Caki2 (cell line): ENCODE results near the gene PARD3. TPM values are rescaled to one million over a fixed set of nuclear protein-coding genes. Genes with fewer than 3 reads are reported as not detected.
"Not testable (repeated sequence)": the region's sequence is repeated elsewhere in the genome, so short reads cannot be mapped to it uniquely, and the experiment has no call there.

Experiments used
- DNase-seq: peaks from one replicate; pipeline ENCODE4 v3.0.0-alpha.2; 2015; ENCODE audit warnings: low read depth
- in situ Hi-C: cut with HindIII; loops from 2 replicates; pipeline ENCODE4 v1.10.0; 2016; ENCODE audit warnings: low sequenced_read_pairs, low pct_unique_long_range_greater_than_20kb, mixed read lengths
- total RNA-seq: library from RNA; depleted of rRNA; stranded (reverse); fragments of >200 nt; shearing (Covaris generic); gene quantifications from 2 replicates; pipeline ENCODE4 v1.2.3, GENCODE V29; 2014; ENCODE audit warnings: low replicate concordance

Gene PARD3
- total RNA-seq, 1 experiment from 2014 or later = 237 TPM

DNA sequence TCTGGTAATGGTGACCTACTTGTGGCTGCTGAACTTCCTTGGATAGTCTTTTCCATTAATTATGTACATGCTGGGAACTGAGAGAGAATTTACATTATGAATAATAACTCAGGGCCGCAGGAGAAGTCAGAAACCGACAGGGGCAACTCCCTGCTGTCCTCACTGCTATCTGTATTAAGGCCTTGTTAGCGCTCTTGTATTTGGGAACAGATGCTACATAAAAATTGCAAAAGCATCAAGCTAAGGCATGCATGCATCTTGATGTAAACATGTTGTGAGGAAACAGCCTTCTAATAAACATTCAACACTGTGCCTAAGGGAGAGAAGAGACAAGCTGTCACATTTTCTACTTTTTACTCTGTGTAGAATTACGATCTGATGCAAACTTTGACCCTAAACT, 158.4 kb downstream of the PARD3 start:
- DNase-seq = no peak

DNA sequence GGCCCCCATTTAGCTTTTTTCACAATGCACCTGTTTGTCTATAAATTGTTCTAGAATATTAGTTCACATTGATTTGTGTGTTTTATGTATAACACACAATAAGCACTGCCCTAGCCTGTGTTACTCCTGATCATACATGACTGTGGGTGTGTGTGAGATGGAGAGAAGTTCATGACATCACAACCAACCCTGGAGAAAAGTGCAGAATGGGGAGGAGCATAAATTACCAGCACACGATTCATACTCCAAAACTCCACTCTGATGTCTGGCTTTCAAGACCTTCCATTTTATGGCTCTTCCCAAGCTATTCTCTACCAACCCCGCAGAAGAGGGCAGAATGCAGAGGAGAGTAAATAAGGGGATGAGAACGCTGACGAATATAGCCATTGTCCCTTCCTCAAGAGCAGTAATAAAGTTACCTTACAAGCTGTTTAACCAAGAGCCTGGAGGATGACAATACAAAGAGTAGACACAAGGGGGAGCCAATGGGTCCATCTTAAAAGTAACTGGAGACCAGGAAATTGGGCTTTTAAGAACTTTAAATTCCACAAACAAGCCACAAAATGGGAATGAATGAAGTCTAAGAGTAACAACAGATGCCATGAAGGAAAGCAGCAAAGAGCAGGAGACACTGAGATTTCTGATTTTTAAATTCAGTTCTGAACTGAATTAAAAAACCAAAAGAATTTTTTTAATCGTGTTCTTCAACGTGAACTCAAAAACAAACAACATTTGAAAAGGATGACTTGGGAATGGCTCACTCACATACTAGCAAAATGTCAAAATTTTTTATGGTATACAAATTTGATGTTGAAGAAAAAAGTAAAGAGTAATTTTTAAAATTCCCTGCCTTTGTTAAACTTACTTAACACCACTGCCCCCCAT, 159.6 kb downstream of the PARD3 start:
- peak; percentile 72 for DNase-seq
- in situ Hi-C loops = no loop called here

More for the DNA sequence above, 158.4 kb downstream of the PARD3 start:
- in situ Hi-C loops = no loop called here

- no peak for DNase-seq
- in situ Hi-C loops = no loop called here
Observed at GRCh38 chr10:34654211-34654610, 160.9 kb downstream of the PARD3 start.

- in situ Hi-C loops = no loop called here
- DNase-seq = no peak
Observed at GRCh38 chr10:34653530-34653929, 161.6 kb downstream of the PARD3 start.

DNA sequence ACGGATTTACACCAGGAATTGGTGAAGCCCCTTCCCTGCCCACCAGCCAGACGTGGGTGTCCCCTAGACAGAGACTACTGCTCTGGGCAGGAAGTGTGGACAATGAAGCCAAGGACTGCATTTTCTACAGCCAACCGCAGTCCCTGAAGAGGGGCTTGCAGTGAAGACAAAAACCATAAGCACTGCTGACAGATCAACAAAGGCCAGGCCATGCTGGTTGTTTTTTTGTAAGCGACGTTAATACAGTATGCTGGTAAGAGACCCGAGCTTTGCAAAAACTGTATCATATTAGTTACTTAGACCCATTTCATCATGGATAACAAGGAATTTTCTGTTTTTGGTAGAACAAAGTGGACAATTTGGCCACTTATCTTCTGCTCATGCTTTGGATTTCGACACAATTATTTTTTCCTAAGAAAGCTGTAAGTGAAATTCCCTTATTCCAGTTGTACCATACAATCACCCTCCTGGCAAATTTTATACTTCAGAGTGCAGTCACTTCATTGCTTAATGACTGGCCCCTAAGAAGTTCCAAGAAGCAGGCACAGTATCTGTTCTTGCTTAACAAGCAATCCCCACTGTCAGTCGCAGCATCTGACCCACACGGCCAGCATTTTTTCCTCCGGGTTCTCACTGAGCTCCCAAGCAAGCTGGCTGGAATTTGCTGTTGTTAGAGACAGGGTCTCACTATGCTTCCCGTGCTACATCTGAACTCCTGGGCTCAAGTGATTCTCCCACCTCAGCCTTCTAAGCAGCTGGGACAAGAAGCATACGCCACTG, 163.5 kb downstream of the PARD3 start:
- in situ Hi-C loops = no loop called here
- no peak for DNase-seq

- no peak for DNase-seq
- in situ Hi-C loops = no loop called here
Observed at GRCh38 chr10:34650156-34650555, 164.9 kb downstream of the PARD3 start.

GRCh38 chr10:34649385-34649784, 165.7 kb downstream of the PARD3 start:
- in situ Hi-C loops = no loop called here
- no peak for DNase-seq

DNA sequence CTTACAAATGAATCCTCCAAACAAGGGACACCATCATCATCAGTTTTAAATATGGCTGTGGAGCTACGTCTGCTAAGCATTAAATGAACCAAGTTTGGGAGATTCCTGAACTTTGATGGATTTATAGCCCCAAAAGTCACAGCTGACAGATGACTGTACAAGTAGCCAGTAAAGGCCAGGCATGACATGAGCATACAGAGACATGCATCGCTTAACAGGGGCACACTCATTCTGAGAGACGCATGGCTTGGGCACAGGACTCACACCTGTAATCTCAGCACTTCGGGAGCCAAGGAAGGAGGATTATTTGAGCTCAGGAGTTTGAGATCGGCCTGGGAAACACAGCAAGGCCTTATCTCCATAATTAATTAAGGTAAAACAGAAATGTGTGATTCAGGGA, 166.2 kb downstream of the PARD3 start:
- no peak for DNase-seq
- in situ Hi-C loops = no loop called here

DNA sequence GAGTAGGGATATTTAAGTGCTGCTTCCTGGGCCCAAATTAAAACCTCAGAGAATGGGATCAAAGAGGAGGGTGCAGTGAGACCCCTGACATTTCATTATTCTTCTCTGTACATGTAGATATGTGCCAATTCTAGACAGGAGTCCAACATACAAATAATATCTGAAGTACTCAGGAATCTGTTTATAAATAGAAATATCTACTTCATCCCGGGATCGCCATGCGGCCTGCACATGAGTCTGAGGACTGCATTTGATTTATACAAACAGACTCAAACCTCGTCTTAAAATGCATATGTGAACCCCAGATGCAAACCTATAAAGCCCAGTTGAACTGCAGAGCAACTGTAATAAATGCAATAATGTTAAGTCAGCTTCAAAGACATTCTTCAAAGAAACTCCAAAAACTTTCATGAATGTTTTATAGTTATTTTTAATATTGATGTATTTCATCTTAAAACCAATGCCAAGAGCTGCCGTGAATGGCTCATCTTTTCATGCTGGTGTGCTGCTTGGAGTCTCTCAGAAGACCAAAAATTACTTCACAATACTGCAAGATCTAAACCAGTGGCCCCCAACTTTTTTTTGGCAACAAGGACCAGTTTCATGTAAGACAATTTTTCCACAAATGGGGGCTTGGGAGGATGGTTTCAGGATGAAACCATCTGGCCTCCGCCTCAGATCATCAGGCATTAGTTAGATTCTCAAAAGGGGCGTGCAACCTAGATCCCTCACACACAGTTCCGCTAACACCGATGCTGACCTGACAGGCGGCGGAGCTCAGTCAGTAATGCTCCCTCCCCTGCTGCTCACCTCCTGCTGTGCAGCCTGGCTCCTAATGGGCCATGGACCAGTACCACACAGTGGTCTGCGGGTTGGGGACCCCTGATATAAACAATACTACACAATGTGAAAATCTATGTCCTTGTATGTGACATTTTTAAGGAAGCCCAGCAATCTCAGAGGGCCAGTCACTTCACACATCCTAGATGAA, 166.9 kb downstream of the PARD3 start:
- in situ Hi-C loops = no loop called here
- DNase-seq = no peak

- in situ Hi-C loops = no loop called here
Observed at GRCh38 chr10:34647160-34647559, 167.9 kb downstream of the PARD3 start.

DNA sequence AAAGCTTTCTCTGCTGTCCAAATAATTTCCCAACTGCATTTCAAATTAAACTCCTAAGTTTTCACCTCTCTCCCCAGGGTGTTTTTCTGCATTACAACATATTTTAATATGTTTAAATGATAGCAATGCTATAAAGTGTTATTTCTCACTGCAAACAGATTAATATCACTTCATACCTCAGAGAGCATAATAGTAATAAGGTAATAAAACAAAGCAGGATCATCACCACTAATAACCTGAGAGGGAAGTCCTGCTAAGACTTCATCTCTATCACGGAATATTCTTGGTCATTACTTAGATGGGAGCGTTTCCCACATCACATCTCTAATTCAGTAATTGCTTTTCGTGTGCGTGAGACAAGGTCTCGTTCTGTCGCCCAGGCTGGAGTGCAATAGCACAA, 168.8 kb downstream of the PARD3 start:
- DNase-seq = no peak
- in situ Hi-C loops = no loop called here

More at GRCh38 chr10:34647160-34647559, 167.9 kb downstream of the PARD3 start:
- no peak for DNase-seq

DNA sequence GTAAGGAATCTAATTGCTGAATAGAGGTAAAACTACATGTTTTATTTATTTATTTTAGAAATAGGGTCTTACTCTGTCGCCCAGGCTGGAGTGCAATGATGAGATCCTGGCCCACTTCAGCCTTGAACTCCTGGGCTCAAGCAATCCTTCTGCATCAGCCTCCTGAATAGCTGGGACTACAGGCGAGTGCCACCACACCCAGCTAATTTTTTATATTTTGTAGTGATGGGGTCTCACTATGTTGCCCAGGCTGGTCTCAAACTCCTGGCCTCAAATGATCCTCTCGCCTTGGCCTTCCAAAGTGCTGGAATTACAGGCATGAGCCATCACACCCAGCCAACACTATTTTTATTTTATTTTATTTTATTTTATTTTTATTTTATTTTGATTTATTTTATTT, 170.3 kb downstream of the PARD3 start:
- DNase-seq, in situ Hi-C loops: not testable (repeated sequence)

DNA sequence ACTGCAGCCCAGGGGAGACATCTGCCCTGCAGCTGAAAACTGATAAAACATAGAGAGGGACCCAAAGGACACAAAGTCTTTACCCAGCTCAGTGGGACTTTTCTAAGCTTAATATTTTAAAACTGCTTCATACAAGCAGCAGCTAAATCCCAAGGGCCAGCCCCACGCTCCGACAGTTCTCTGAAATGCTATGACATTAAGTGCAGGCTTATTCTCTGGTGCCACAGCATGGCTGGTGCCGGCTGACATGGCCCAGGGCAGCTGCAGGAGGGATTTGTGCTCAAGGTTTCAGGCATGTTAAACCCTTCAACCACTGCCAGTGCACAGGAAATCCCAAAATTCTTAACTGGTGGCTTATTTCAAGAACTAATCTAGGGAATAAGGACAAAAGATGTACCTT, 170.9 kb downstream of the PARD3 start:
- in situ Hi-C loops = no loop called here
- DNase-seq = no peak

GRCh38 chr10:34643620-34644019, 171.5 kb downstream of the PARD3 start:
- in situ Hi-C loops = no loop called here
- no peak for DNase-seq

GRCh38 chr10:34641913-34642558, 173.1 kb downstream of the PARD3 start:
- no peak for DNase-seq
- in situ Hi-C loops = no loop called here

- in situ Hi-C loops = no loop called here
- DNase-seq = no peak
Observed at GRCh38 chr10:34641147-34641912, 173.8 kb downstream of the PARD3 start.

DNA sequence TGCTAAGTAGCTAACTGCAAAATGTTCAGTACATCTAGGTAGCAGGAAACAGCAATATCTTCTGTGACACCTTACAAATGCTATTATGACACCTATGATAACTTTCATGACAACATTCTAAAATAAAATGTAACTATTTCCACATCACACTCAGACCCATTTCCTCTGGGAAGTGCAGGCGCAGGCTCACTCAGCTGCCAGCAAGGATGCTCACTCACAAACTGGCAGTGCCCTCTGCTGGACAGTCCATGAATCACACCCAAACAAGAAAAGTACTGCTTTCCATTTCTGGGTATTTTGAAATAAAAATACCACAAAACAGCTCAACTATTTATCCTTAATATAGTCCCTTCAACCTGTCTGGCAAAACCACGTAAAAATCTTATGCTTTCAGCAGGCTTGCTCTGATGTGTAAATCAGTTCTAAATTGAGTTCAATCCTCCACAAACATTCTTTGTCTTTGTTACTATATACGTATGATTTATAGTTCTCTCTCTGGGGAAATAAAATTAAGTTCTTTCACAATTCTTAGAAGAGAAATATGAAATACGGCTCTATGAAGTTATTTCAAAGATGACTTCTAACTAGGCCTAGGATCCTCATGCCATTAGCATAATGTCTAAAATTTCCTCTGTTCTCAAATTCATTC, 176.6 kb downstream of the PARD3 start:
- in situ Hi-C loops = no loop called here
- DNase-seq = peak; percentile 60
